Neural progenitor cell (in vitro differentiated cells): ENCODE measurements around the gene SMIM22.

ENCODE experiments used
- EZH2 ChIP-seq: fragments of 200-600 bp; sonication (generic); IDR thresholded peaks from 2 replicates; pipeline ENCODE4 v1.6.1; 2017; ENCODE audit warnings: antibody characterized with exemption, mild to moderate bottlenecking, moderate library complexity
- EZH2phosphoT487 ChIP-seq: fragments of 200-600 bp; sonication (generic); IDR thresholded peaks from 2 replicates; pipeline ENCODE4 v1.6.1; 2017; ENCODE audit warnings: antibody characterized with exemption
- TF ChIP-seq, protein P1 (sequence below): fragments of 200-600 bp; sonication (generic); IDR thresholded peaks from 2 replicates; pipeline ENCODE4 v1.5.1; 2017; ENCODE audit warnings: antibody characterized with exemption, mild to moderate bottlenecking

DNA sequence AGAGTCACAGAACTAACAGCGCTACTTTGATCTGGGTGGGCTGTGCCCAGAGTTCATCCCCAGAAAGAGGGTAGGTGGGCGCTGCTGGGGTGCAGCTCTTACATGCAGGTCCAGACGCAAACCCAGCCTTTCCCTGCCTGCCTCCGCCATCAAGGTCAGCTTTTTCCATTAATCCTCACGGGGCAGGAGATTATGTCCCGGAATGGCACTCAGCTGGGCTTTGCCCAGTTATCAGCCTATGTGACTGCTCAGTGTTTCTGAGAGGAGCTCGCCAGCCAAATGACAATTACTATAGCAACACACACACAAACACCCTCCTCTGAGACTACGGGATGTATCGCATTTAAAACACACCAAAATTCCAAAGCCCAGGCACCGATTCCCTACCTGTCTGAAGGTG, 31.8 kb downstream of the SMIM22 start:
- TF ChIP-seq EZH2phosphoT487 (no peak), EZH2 (no peak)
- TF ChIP-seq, protein P1, sequence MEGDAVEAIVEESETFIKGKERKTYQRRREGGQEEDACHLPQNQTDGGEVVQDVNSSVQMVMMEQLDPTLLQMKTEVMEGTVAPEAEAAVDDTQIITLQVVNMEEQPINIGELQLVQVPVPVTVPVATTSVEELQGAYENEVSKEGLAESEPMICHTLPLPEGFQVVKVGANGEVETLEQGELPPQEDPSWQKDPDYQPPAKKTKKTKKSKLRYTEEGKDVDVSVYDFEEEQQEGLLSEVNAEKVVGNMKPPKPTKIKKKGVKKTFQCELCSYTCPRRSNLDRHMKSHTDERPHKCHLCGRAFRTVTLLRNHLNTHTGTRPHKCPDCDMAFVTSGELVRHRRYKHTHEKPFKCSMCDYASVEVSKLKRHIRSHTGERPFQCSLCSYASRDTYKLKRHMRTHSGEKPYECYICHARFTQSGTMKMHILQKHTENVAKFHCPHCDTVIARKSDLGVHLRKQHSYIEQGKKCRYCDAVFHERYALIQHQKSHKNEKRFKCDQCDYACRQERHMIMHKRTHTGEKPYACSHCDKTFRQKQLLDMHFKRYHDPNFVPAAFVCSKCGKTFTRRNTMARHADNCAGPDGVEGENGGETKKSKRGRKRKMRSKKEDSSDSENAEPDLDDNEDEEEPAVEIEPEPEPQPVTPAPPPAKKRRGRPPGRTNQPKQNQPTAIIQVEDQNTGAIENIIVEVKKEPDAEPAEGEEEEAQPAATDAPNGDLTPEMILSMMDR = no peak
